Right lobe of liver (tissue), 6 donors: ENCODE measurements around the gene INSIG1. TPM values are rescaled to one million over a fixed set of nuclear protein-coding genes. Genes with fewer than 3 reads are reported as not detected.

Source experiments
- ATAC-seq, 4 donors: fragments of 200-7000 bp; cut with Tn5 transposase; one replicate each; pipeline ENCODE4 v1.9.1; 2020; ENCODE audit warnings: mild to moderate bottlenecking in 4 of 4, moderate library complexity in 4 of 4
- DNase-seq, 3 donors: peaks; one replicate each; pipeline ENCODE4 v3.0.0-alpha.2; 2020
- H3K27ac ChIP-seq, 3 donors: fragments of 200-600 bp; one replicate each; pipeline ENCODE4 v1.8.0; 2022
- H3K27me3 ChIP-seq, 2 donors: fragments of 200-600 bp; one replicate each; pipeline ENCODE4 v1.8.0; 2022
- H3K36me3 ChIP-seq, 4 donors: fragments of 200-600 bp; sonication (generic) in 1 of 4; one replicate each; pipeline versions ENCODE4 v1.5.1 to v1.8.0; 2017 to 2022; ENCODE audit warnings: control low read depth in 1 of 4
- H3K4me1 ChIP-seq, 4 donors: fragments of 200-600 bp; sonication (generic) in 1 of 4; one replicate each; pipeline versions ENCODE4 v1.5.1 to v1.8.0; 2017 to 2022; ENCODE audit warnings: control low read depth in 1 of 4
- H3K4me3 ChIP-seq, 3 donors: fragments of 200-600 bp; one replicate each; pipeline ENCODE4 v1.8.0; 2022
- H3K9me3 ChIP-seq, 4 donors: fragments of 200-600 bp; sonication (generic) in 1 of 4; one replicate each; pipeline versions ENCODE4 v1.5.1 to v1.8.0; 2017 to 2022; ENCODE audit warnings: control low read depth in 1 of 4
- POLR2A ChIP-seq: fragments of 450-650 bp; IDR thresholded peaks from one replicate; pipeline ENCODE4 v1.6.1; 2017; ENCODE audit warnings: antibody characterized with exemption, mild to moderate bottlenecking
- WGBS: methylation state at CpG from one replicate; pipeline ENCODE4 v1.1.6; 2018; ENCODE audit warnings: low coverage, low lambda C conversion rate; ENCODE audit not compliant: insufficient coverage; ENCODE audit errors: missing lambda C conversion rate; 5-methylcytosine and 5-hydroxymethylcytosine counted together
- intact Hi-C, 2 donors: fragments of 100-400 bp; cut with DNase I; formaldehyde crosslinking; loops; one replicate each; pipeline versions ENCODE4 v1.11.2 to v1.14.1; 2022
- total RNA-seq, 6 experiments: library from RNA; depleted of rRNA in 2 of 6; stranded (reverse); fragments of >200 nt in 2 of 6; fragmentation: NEBNext Ultra II Directional in 3 of 6; extraction: Animal tissue kit (Norgen Biotek cat#: 25700) in 3 of 6; gene quantifications; one replicate each; pipeline versions ENCODE4 v1.1.0 to v1.2.4, GENCODE V29; 2016 to 2023
- TF ChIP-seq, protein P1 (sequence below), 4 donors: fragments of 200-600 bp in 3 of 4; fragments of 450-650 bp in 1 of 4; IDR thresholded peaks; one replicate each; pipeline versions ENCODE4 v1.5.1 to v1.8.0; 2016 to 2022; ENCODE audit warnings: antibody characterized with exemption in 4 of 4, mild to moderate bottlenecking in 2 of 4
- donor health status: DM: no; HTN: yes; CAD: no.
- donor health status: DM: no; HTN: no; CAD: no.
- donor health status: DM: no; HTN: no; CAD: no.
- donor health status: DM: no; HTN: yes; CAD: no.
- donor health status: DM: no; HTN: yes; CAD: no.

Gene INSIG1
- total RNA-seq, 6 experiments from 2014 or later: 130 to 625 (median 205) TPM

DNA sequence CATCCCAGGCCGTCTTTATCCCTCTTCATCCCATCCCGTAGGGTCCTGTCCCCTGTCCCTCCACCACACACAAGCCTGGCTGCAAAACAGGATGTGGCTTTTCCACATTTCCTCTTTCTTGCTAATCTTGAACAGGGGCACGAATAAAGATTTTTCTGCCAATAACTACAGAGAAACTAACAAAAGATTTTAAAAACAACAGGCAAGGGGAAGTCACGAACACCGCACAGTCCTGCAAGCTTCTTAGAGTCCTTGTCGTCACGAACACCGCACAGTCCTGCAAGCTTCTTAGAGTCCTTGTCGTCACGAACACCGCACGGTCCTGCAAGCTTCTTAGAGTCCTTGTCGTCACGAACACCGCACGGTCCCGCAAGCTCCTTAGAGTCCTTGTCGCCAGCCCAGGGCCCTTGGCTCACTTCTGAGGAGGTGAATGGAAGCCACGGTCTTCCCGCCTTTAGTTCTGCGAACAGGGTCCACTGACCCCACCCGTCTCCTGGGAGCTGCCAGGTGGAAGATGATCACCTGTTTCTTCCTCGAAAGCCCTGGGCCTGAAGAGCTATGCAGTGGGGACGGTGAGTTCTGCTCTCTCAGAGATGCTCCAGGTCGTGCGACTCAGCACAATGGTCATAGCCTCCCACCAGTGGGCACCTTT, 10.3 kb upstream of the INSIG1 start:
- WGBS: 65% methylated on average over 9 of the region's 26 CpGs
- H3K9me3 ChIP-seq: no peaks in the 10 kb centered on the region
- intact Hi-C loops: no loop called here

DNA sequence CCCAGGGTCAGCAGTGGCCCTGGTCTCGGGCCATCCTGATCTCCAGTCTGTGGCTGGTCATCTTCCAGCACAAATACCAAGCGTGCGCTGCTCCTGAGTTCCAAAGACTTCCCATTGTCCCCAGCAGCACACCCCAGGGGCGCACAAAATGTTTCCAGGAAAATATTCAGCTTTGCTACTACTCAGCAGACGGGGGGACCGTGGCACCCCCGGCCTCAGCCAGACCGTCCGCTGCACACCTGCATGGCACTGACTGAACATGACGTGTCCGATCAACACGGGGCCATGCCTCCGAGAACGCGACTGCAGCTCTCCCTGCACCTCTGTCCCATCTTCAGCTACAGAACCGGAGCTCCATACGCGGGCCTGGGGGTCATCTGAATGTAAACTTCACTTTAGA, 9.6 kb upstream of the INSIG1 start:
- intact Hi-C loops: no loop called here
- H3K4me1 ChIP-seq: no peaks in the 10 kb centered on the region
- 95% methylated on average over 13 of the region's 18 CpGs for WGBS
- H3K4me3 ChIP-seq: no peak overlapping the region
- H3K9me3 ChIP-seq: no peaks in the 10 kb centered on the region
- ATAC-seq: no peak
- no peak overlapping the region for H3K27ac ChIP-seq
- no peaks in the 10 kb centered on the region for H3K27me3 ChIP-seq
- no peaks in the 10 kb centered on the region for H3K36me3 ChIP-seq
- peak in 2 of 3 donors; percentile 40 to 53 for DNase-seq
- TF ChIP-seq POLR2A: no peak
- TF ChIP-seq, protein P1, sequence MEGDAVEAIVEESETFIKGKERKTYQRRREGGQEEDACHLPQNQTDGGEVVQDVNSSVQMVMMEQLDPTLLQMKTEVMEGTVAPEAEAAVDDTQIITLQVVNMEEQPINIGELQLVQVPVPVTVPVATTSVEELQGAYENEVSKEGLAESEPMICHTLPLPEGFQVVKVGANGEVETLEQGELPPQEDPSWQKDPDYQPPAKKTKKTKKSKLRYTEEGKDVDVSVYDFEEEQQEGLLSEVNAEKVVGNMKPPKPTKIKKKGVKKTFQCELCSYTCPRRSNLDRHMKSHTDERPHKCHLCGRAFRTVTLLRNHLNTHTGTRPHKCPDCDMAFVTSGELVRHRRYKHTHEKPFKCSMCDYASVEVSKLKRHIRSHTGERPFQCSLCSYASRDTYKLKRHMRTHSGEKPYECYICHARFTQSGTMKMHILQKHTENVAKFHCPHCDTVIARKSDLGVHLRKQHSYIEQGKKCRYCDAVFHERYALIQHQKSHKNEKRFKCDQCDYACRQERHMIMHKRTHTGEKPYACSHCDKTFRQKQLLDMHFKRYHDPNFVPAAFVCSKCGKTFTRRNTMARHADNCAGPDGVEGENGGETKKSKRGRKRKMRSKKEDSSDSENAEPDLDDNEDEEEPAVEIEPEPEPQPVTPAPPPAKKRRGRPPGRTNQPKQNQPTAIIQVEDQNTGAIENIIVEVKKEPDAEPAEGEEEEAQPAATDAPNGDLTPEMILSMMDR (IDR thresholded peaks at IDR 0.05): no peak

More for the DNA sequence above, 10.3 kb upstream of the INSIG1 start:
- no peak overlapping the region for H3K27ac ChIP-seq
- DNase-seq (peak in 2 of 3 donors; percentile 38 to 47), ATAC-seq (no peak)
- H3K36me3 ChIP-seq: no peaks in the 10 kb centered on the region
- H3K27me3 ChIP-seq: no peaks in the 10 kb centered on the region
- TF ChIP-seq, protein P1 (IDR thresholded peaks at IDR 0.05): no peak
- TF ChIP-seq POLR2A: no peak
- H3K4me1 ChIP-seq: no peaks in the 10 kb centered on the region
- H3K4me3 ChIP-seq: no peak overlapping the region

DNA sequence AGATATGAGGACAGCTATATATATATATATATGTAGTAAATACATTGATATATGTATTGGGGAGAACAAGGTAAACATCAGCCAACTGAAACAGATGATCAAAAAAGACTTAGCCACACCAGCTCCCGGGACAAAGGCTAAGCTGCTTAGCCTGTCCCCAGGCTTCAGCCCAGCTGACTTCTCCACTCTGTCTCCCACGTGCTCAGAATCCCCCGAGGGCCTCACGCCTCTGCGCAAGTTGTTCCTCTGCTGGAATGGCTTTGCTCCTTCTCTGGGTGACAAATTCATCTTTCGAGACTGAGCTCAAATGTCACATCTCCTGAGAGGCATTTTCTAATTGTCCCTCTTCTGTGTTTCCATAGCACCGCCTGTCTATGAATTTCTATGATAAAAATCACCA, 8.6 kb upstream of the INSIG1 start:
- no peaks in the 10 kb centered on the region for H3K36me3 ChIP-seq
- intact Hi-C loops: no loop called here
- no peak overlapping the region for H3K4me3 ChIP-seq
- no peak for DNase-seq
- H3K27ac ChIP-seq: no peak overlapping the region
- H3K4me1 ChIP-seq: no peaks in the 10 kb centered on the region
- no peaks in the 10 kb centered on the region for H3K27me3 ChIP-seq
- 97% methylated on average over 4 of the region's 7 CpGs for WGBS
- H3K9me3 ChIP-seq: no peaks in the 10 kb centered on the region
- TF ChIP-seq, protein P1 (IDR thresholded peaks at IDR 0.05): no peak
- no peak for TF ChIP-seq POLR2A
- no peak for ATAC-seq

DNA sequence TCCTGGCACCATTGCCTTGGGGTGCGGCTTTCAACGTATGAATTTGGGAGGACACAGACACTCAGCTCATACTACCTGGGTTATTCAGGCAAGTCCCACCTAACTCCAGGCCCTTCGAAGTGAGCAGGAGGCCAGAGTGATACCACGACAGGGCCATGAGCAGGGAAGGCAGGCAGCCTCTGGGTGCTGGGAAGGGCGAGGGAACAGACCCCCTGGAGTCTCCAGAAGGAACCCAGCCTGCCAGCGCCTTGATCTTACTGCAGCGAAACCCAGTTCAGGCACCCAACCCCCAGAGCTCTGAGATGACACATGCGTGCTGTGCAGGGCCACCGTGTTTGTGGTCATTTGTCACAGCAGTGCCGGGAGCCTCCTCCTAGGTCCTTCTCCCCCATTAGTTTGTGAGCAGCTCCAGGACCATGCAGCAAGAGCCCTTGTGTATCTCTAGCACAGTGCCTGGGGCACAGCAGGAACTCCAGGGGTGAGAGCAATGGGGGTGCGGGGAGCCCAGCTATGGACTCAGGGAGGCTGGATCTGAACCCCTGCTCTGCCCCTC, 7.7 kb upstream of the INSIG1 start:
- ATAC-seq (no peak), DNase-seq (peak in 1 of 3 donors; percentile 31)
- Histone ChIP-seq H3K4me1 (no peaks in the 10 kb centered on the region), H3K27ac (no peak overlapping the region), H3K27me3 (no peaks in the 10 kb centered on the region), H3K4me3 (no peak overlapping the region), H3K36me3 (no peaks in the 10 kb centered on the region), H3K9me3 (no peaks in the 10 kb centered on the region)
- TF ChIP-seq, protein P1 (IDR thresholded peaks at IDR 0.05): no peak
- TF ChIP-seq POLR2A: no peak
- intact Hi-C loops: no loop called here
- no CpG with 5 or more reads among the region's 11 CpGs for WGBS
